ENCODE results near the gene PPP1R3C. TPM values are rescaled to one million over a fixed set of nuclear protein-coding genes. Genes with fewer than 3 reads are reported as not detected.

The PPP1R3C gene
- total and polyA plus RNA-seq, 2 experiments from 2014 or later = 0.91 to 1.8 TPM

- no peaks in the 10 kb centered on the region for H3K36me3 Mint-ChIP-seq (ENCODE audit: low read depth)
- H3K4me3 Mint-ChIP-seq = no peak overlapping the region
- DNase-seq (ENCODE audit: low spot score) (no peak), ATAC-seq (no peak)
- H3K9me2 ChIP-seq (ENCODE audit: insufficient read depth) = peaks cover 3% of the 10 kb centered on the region; the same call in 1 of the 2 replicates
- H3K27ac ChIP-seq (ENCODE audit: low read depth) = no peak overlapping the region
- H3K27me3 ChIP-seq (ENCODE audit: insufficient read depth) = no peaks in the 10 kb centered on the region
- H4K20me1 ChIP-seq (replicated peaks; ENCODE audit: insufficient read depth) = no peaks in the 10 kb centered on the region
- H3K9me3 Mint-ChIP-seq = no peaks in the 10 kb centered on the region
- no peak overlapping the region for H3K4me2 ChIP-seq
- no peak overlapping the region for H3K27ac Mint-ChIP-seq
- no peaks in the 10 kb centered on the region for H3K79me2 ChIP-seq (replicated peaks; ENCODE audit: insufficient read depth)
- no peak overlapping the region for H3K4me3 ChIP-seq
- H2AFZ ChIP-seq = no peak overlapping the region; the same call in 1 of the 2 replicates
- peaks cover 9% of the 10 kb centered on the region; the same call in 1 of the 2 replicates for H3K4me1 ChIP-seq (ENCODE audit: insufficient read depth)
- TF ChIP-seq NANOG (IDR thresholded peaks at IDR 0.05; ENCODE audit: borderline replicate concordance) (no peak), ZNF331 (CRISPR knock-in tag; IDR thresholded peaks at IDR 0.05; ENCODE audit: low read depth) (no peak), POLR2AphosphoS5 (IDR thresholded peaks at IDR 0.05; ENCODE audit: low read depth) (no peak), ZNF114 (CRISPR knock-in tag; IDR thresholded peaks at IDR 0.05) (no peak), JUNB (IDR thresholded peaks at IDR 0.05; ENCODE audit: unreplicated experiment) (no peak), ZNF462 (CRISPR knock-in tag; IDR thresholded peaks at IDR 0.05) (no peak), EZH2 (IDR thresholded peaks at IDR 0.05; ENCODE audit: low read depth, unreplicated experiment) (no peak), EZH2phosphoT487 (IDR thresholded peaks at IDR 0.05; ENCODE audit: unreplicated experiment) (no peak), REST (IDR thresholded peaks at IDR 0.05; ENCODE audit: unreplicated experiment) (no peak), STAT1 (IDR thresholded peaks at IDR 0.05; ENCODE audit: unreplicated experiment) (no peak)
- TF ChIP-seq, protein P1, sequence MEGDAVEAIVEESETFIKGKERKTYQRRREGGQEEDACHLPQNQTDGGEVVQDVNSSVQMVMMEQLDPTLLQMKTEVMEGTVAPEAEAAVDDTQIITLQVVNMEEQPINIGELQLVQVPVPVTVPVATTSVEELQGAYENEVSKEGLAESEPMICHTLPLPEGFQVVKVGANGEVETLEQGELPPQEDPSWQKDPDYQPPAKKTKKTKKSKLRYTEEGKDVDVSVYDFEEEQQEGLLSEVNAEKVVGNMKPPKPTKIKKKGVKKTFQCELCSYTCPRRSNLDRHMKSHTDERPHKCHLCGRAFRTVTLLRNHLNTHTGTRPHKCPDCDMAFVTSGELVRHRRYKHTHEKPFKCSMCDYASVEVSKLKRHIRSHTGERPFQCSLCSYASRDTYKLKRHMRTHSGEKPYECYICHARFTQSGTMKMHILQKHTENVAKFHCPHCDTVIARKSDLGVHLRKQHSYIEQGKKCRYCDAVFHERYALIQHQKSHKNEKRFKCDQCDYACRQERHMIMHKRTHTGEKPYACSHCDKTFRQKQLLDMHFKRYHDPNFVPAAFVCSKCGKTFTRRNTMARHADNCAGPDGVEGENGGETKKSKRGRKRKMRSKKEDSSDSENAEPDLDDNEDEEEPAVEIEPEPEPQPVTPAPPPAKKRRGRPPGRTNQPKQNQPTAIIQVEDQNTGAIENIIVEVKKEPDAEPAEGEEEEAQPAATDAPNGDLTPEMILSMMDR (conservative IDR thresholded peaks at IDR 0.05; ENCODE audit: low read depth in 2 of 2) = no peak
- H3K27me3 Mint-ChIP-seq (ENCODE audit: insufficient read depth, low read depth, poor library complexity) = peaks cover 6% of the 10 kb centered on the region
- H3K4me1 Mint-ChIP-seq = peaks cover 23% of the 10 kb centered on the region
- H3F3A ChIP-seq (replicated peaks; ENCODE audit: low read depth) = no peaks in the 10 kb centered on the region
- H3K36me3 ChIP-seq (ENCODE audit: insufficient read depth) = no peaks in the 10 kb centered on the region
Observed at GRCh38 chr10:91680487-91680886, 47.6 kb upstream of the PPP1R3C start.

Measured in GM23338 (cell line).